Measurements from ENCODE around the gene CCDC187. TPM values are rescaled to one million over a fixed set of nuclear protein-coding genes. Genes with fewer than 3 reads are reported as not detected.

Gene CCDC187
- total and polyA plus RNA-seq, 2 of the 4 experiments (the other 2 are of a cell fraction) = not detected

- dilution Hi-C loops (cut with HindIII; ENCODE audit: low sequenced_read_pairs, unreplicated experiment) = no loop called here
Observed at GRCh38 chr9:136220017-136220729, 83.7 kb downstream of the CCDC187 start.

More at GRCh38 chr9:136220017-136220729, 83.7 kb downstream of the CCDC187 start:
- DNase-seq = peak; percentile 55
- Histone ChIP-seq H2AK5ac (ENCODE audit: low read depth, low read length) (no peak overlapping the region), H2BK15ac (ENCODE audit: low read depth, low read length) (no peak overlapping the region), H3K79me1 (ENCODE audit: low read depth in 1 of 2, low read length in 2 of 2) (peaks cover 4 to 8% of the 10 kb centered on the region in 2 experiments; a peak in 2 of 4 replicates), H2AFZ (replicated peaks; ENCODE audit: low read length, poor library complexity) (peak overlapping the region; percentile 19), H4K8ac (ENCODE audit: low read depth in 2 of 2, low read length in 2 of 2) (no peak overlapping the region), H3K9ac (ENCODE audit: low read depth, low read length) (no peak overlapping the region), H3K9me3 (ENCODE audit: control insufficient read depth, insufficient read depth, low read length) (no peaks in the 10 kb centered on the region), H2BK20ac (ENCODE audit: low read depth, low read length) (no peak overlapping the region), H3K4ac (ENCODE audit: low read depth, low read length) (no peak overlapping the region), H3K14ac (replicated peaks; ENCODE audit: low read depth, low read length) (no peak overlapping the region), H2BK120ac (ENCODE audit: low read depth, low read length) (no peak overlapping the region), H3K56ac (ENCODE audit: extremely low read depth, insufficient read depth, low read length) (no peak overlapping the region), H3K4me2 (ENCODE audit: low read depth, low read length) (no peak overlapping the region), H3K4me1 (ENCODE audit: control insufficient read depth, insufficient read depth, low read length) (no peaks in the 10 kb centered on the region), H3K27me3 (ENCODE audit: control insufficient read depth, insufficient read depth, low read length) (no peaks in the 10 kb centered on the region), H3K18ac (ENCODE audit: low read depth, low read length) (no peak overlapping the region), H3K36me3 (ENCODE audit: control insufficient read depth, insufficient read depth, low read length) (peaks cover 17% of the 10 kb centered on the region), H4K20me1 (ENCODE audit: insufficient read depth, low read length) (peaks cover 27% of the 10 kb centered on the region), H3K4me3 (ENCODE audit: insufficient read depth, low read depth, low read length) (no peak overlapping the region), H2AK9ac (replicated peaks; ENCODE audit: low read depth, low read length, poor library complexity) (peak overlapping the region; percentile 26), H4K5ac (ENCODE audit: low read depth, low read length) (no peak overlapping the region), H4K91ac (ENCODE audit: insufficient read depth, low read depth, low read length) (no peak overlapping the region), H3K27ac (ENCODE audit: insufficient read depth, low read length) (no peak overlapping the region), H3K23ac (ENCODE audit: low read depth, low read length) (no peak overlapping the region), H2BK5ac (ENCODE audit: low read depth, low read length, poor library complexity, severe bottlenecking) (no peak overlapping the region), H3K9me1 (ENCODE audit: insufficient read depth, low read length) (peaks cover 8% of the 10 kb centered on the region; the same call in 1 of the 2 replicates)
- in situ Hi-C loops (cut with MboI; ENCODE audit: low sequenced_read_pairs) = no loop called here
- peak; percentile 67 for ATAC-seq (ENCODE audit: low read depth)
- 73% methylated on average over 10 of the region's 15 CpGs; no CpG with 5 or more reads in 1 of the 2 experiments for WGBS, 2 experiments (ENCODE audit: extremely low coverage in 2 of 2, insufficient read length in 1 of 2)
- no TSS peak for BruUV-seq (replicated peaks)
- intact Hi-C loops (cut with micrococcal nuclease) = no loop called here
- CTCF ChIA-PET = no interaction called here
- POLR2A ChIA-PET (ENCODE audit: unreplicated experiment) = no interaction called here
- TF ChIP-seq MAZ (IDR thresholded peaks at IDR 0.05; ENCODE audit: borderline replicate concordance, low read depth, low read length) (no peak), FOS (IDR thresholded peaks at IDR 0.05; ENCODE audit: low read depth, low read length) (0 out of 2 replicates have a peak, but pooled peaks have one; percentile 17), NFE2L2 (IDR thresholded peaks at IDR 0.05; ENCODE audit: low read depth, low read length) (no peak), BHLHE40 (IDR thresholded peaks at IDR 0.05; ENCODE audit: low read depth, low read length) (peak; percentile 25; the same call in 1 of the 2 replicates)
